Prostate gland (tissue), 2 donors: ENCODE data around the gene ANKMY2. TPM values are rescaled to one million over a fixed set of nuclear protein-coding genes. Genes with fewer than 3 reads are reported as not detected.

Experiments used
- DNase-seq: peaks from one replicate; pipeline ENCODE4 v3.0.0-alpha.2; 2019; ENCODE audit warnings: low spot score
- H3K27ac ChIP-seq, 2 donors: fragments of 200-600 bp; sonication (generic); 2 replicates each; pipeline ENCODE4 v1.5.1; 2017 to 2019
- H3K27me3 ChIP-seq: fragments of 200-600 bp; sonication (generic); replicated peaks from 2 replicates; pipeline ENCODE4 v1.5.1; 2019; ENCODE audit not compliant: insufficient read depth
- H3K36me3 ChIP-seq, 2 donors: fragments of 200-600 bp; sonication (generic); 1 replicate in 1 of 2; 2 replicates in 1 of 2; pipeline versions ENCODE4 v1.5.1 to v1.8.1; 2017 to 2019
- H3K4me1 ChIP-seq: fragments of 200-600 bp; sonication (generic); replicated peaks from 2 replicates; pipeline ENCODE4 v1.5.1; 2019
- H3K4me3 ChIP-seq, 2 donors: fragments of 200-600 bp; sonication (generic); 2 replicates each; pipeline ENCODE4 v1.5.1; 2017 to 2019
- H3K9me3 ChIP-seq: fragments of 200-600 bp; sonication (generic); 2 replicates; pipeline ENCODE4 v1.5.1; 2017
- POLR2A ChIP-seq: fragments of 450-650 bp; IDR thresholded peaks from one replicate; pipeline ENCODE4 v1.6.1; 2016; ENCODE audit warnings: antibody characterized with exemption, mild to moderate bottlenecking
- POLR2AphosphoS5 ChIP-seq: sonication (generic); formaldehyde crosslinking; IDR thresholded peaks from one replicate; pipeline ENCODE4 v1.6.1; 2017; ENCODE audit warnings: antibody characterized with exemption
- WGBS: methylation state at CpG from one replicate; pipeline ENCODE4 v1.1.5; 2018; 5-methylcytosine and 5-hydroxymethylcytosine counted together
- intact Hi-C: fragments of 100-400 bp; cut with DNase I; formaldehyde crosslinking; loops from one replicate; pipeline ENCODE4 v1.14.2; 2022
- total RNA-seq, 2 donors: library from RNA; depleted of rRNA; stranded (reverse); fragments of >200 nt; gene quantifications; one replicate each; pipeline ENCODE4 v1.1.0, GENCODE V29; 2016
- TF ChIP-seq, protein P1 (sequence below), 4 experiments: fragments of 200-600 bp in 2 of 4; fragments of 450-650 bp in 2 of 4; sonication (generic) in 2 of 4; IDR thresholded peaks; 1 replicate in 3 of 4; 2 replicates in 1 of 4; pipeline ENCODE4 v1.5.1; 2016 to 2019; ENCODE audit warnings: antibody characterized with exemption in 4 of 4, mild to moderate bottlenecking in 2 of 4, moderate library complexity in 2 of 4

ANKMY2 gene
- 10 to 100 TPM; 15.5 to 16.4 TPM for total RNA-seq

DNA sequence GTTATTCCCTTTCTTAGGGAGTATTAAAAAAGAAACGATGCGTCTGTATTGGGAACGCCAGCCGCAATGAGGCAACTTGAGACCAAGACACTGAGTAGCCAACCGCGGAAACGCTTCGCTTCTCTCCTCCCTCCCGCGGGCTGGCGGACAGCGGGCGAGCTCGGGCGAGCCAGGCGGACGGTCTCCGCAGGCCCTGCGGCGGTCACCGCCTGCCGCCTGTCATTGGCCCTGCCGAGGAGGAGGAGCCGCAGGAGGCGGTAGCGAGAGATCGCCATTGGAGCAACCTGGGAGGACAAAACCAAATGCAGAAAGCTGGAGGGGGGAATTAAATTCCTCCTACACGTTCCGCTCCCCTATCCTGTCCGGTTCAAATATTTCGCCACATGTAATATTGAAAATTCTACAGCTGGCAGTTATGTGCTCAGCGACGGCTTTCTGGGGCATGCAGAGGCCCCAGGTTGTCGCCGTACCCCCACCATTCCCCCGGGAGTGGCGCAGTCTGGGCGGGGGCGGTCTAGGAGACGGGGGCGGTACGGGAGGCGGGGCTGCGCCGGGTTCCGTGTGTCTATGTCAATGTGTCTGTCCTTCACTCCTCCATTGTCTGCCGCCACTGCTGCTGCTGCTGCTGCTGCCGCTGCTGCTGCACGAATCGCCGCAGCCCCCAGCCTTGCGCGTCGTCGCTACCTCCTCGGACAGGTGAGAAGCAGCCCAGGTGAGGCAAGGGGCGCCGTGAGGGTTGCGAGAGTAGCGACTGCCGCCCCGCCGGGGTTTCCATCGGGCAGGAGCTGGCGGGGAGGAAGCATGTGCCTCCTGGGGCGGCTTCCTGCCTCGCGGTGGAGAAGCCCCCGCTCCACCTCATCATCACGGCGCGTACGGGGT, at the start of gene ANKMY2, which contains the start of gene BZW2:
ANKMY2 (minus strand) TSS at position 162 of the 879 bp plus-strand sequence. CDS start 181 bp downstream, outside the sequence.
BZW2 (plus strand) TSS at position 589 of the 879 bp plus-strand sequence. CDS start 19,263 bp downstream, outside the sequence.
- no peaks in the 10 kb centered on the region for H3K9me3 ChIP-seq
- no peaks in the 10 kb centered on the region for H3K27me3 ChIP-seq
- intact Hi-C loops = loop anchor here (2.0 to 5.0 kb wide), 2 partner anchors 97 to 224 kb away; partner anchors contain the start of gene CRPPA
- peak within 1 kb of the TSS; percentile 89 to 93 for H3K27ac ChIP-seq
- H3K36me3 ChIP-seq = no peaks in the 10 kb centered on the region
- WGBS = 0% methylated on average over 72 of the region's 73 CpGs
- DNase-seq = peak; percentile 93
- TF ChIP-seq, protein P1, sequence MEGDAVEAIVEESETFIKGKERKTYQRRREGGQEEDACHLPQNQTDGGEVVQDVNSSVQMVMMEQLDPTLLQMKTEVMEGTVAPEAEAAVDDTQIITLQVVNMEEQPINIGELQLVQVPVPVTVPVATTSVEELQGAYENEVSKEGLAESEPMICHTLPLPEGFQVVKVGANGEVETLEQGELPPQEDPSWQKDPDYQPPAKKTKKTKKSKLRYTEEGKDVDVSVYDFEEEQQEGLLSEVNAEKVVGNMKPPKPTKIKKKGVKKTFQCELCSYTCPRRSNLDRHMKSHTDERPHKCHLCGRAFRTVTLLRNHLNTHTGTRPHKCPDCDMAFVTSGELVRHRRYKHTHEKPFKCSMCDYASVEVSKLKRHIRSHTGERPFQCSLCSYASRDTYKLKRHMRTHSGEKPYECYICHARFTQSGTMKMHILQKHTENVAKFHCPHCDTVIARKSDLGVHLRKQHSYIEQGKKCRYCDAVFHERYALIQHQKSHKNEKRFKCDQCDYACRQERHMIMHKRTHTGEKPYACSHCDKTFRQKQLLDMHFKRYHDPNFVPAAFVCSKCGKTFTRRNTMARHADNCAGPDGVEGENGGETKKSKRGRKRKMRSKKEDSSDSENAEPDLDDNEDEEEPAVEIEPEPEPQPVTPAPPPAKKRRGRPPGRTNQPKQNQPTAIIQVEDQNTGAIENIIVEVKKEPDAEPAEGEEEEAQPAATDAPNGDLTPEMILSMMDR (IDR thresholded peaks at IDR 0.05) = peak in 2 of 4 experiments; percentile 14 to 61
- TF ChIP-seq POLR2A = peak; percentile 92
- TF ChIP-seq POLR2AphosphoS5 = peak; percentile 84
- H3K4me1 ChIP-seq = peaks cover 7% of the 10 kb centered on the region
- H3K4me3 ChIP-seq = peak within 1 kb of the TSS; percentile 77 to 94

DNA sequence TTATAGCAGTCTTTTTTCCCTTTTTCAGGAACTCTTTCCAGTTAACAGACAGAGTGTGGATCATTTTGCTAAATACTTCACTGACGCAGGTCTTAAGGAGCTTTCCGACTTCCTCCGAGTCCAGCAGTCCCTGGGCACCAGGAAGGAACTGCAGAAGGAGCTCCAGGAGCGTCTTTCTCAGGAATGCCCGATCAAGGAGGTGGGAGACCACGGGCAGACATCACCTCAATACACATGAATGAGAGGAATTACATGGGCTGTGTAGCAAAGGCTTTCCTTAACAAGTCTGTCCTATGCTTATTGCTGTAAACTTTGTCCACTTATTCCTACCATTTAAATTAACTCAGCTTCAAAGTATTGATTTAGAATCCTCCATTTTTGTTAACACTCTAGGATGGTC, 49.3 kb upstream of the ANKMY2 start:
- Histone ChIP-seq H3K4me1 (no peaks in the 10 kb centered on the region), H3K36me3 (no peaks in the 10 kb centered on the region), H3K27ac (no peak overlapping the region), H3K4me3 (no peak overlapping the region), H3K9me3 (no peaks in the 10 kb centered on the region), H3K27me3 (no peaks in the 10 kb centered on the region)
- no peak for DNase-seq
- 86% methylated on average over 6 of the region's 6 CpGs for WGBS
- TF ChIP-seq, protein P1 (IDR thresholded peaks at IDR 0.05) = no peak
- TF ChIP-seq POLR2AphosphoS5 (no peak), POLR2A (no peak)
- intact Hi-C loops = loop anchor here (5.0 kb wide), 1 partner anchor 222 kb away; no protein-coding TSS in a partner anchor

DNA sequence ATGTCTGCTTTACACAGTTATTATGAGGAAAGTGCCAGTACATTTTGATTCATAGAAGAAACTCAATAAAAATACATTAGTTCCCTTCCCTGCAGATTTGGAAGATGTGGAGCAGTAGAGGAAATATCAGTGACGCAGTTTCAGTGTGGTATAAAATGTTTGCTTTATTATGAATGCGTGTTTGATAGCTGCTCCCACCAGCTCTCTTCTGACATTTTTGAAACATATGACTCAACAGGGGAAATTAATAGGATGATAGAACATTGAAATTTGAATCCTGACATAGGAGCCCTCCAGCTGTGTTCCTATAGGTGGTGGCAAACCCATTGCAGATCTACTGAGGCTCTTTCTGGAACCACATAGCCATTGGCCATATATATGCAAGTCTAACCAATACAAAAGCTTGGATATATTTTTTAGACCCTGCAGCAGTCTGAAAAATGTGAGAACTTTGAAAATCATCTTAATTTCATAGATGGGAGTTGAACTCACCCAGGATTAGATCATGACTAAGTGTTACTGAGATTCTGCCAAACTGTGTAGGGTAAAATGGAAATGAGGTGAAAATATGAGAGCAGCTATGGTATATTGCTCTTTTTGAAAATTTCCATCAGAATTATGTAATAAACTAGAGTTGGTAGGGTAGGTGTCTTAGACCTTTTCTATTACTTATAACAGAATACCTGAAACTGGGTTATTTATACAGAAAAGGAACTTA, 48.2 kb upstream of the ANKMY2 start:
- Histone ChIP-seq H3K36me3 (no peaks in the 10 kb centered on the region), H3K27me3 (no peaks in the 10 kb centered on the region), H3K4me1 (no peaks in the 10 kb centered on the region), H3K27ac (no peak overlapping the region), H3K4me3 (no peak overlapping the region), H3K9me3 (no peaks in the 10 kb centered on the region)
- intact Hi-C loops = no loop called here
- no peak for DNase-seq
- WGBS = 98% methylated on average over 2 of the region's 2 CpGs
- TF ChIP-seq, protein P1 (IDR thresholded peaks at IDR 0.05) = no peak
- TF ChIP-seq POLR2A (no peak), POLR2AphosphoS5 (no peak)

DNA sequence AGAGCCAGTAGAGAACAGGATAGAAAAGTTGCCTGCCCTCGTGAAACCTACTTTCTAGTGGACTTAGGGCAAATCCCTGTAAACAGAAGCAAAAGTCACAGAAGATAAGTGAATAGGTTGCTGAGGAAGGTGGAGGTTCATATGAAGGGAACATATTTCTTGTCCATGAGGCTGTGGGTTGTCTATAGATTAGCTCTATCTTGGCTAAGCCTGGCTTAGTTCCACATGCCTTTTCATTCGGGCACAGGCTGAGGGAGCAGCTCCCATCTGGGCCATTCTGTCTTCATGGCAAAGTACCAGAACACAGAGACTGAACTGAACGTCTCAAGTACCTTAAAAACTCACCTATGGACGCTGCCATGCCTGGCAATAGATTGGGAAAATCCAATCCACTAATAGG, 45.7 kb upstream of the ANKMY2 start:
- H3K36me3 ChIP-seq = no peaks in the 10 kb centered on the region
- H3K9me3 ChIP-seq = no peaks in the 10 kb centered on the region
- no peaks in the 10 kb centered on the region for H3K4me1 ChIP-seq
- no peak overlapping the region for H3K4me3 ChIP-seq
- TF ChIP-seq, protein P1 (IDR thresholded peaks at IDR 0.05) = no peak
- no peak for TF ChIP-seq POLR2A
- no peaks in the 10 kb centered on the region for H3K27me3 ChIP-seq
- DNase-seq = no peak
- 90% methylated on average over 4 of the region's 4 CpGs for WGBS
- intact Hi-C loops = no loop called here
- no peak overlapping the region for H3K27ac ChIP-seq
